ENCODE results near the gene ITGA4. TPM values are rescaled to one million over a fixed set of nuclear protein-coding genes. Genes with fewer than 3 reads are reported as not detected.

The ITGA4 gene
- total and polyA plus RNA-seq, 9 of the 15 experiments (the other 6 are each of a cell fraction or from before 2014, with no cell fraction given), result 0.06 to 0.81 (median 0.27) TPM

GRCh38 chr2:181581534-181581933 is 124.3 kb downstream of the ITGA4 start:
- H3K4me2 ChIP-seq (ENCODE audit: insufficient read depth, low read length), result no peak overlapping the region
- no TSS peak for BruUV-seq (replicated peaks)
- no peaks in the 10 kb centered on the region for H3K9me1 ChIP-seq (ENCODE audit: control insufficient read depth, insufficient read depth, low read length)
- in situ Hi-C loops (cut with MboI) (no loop called here), intact Hi-C loops (cut with micrococcal nuclease) (no loop called here)
- DNase-seq (ENCODE audit: extremely low read depth in 1 of 4, low spot score in 3 of 4) (no peak), ATAC-seq (no peak), FAIRE-seq (no peak)
- H2AFZ ChIP-seq (ENCODE audit: low read depth, low read length), result no peak overlapping the region
- H3K4me3 ChIP-seq, result no peak overlapping the region
- no peaks in the 10 kb centered on the region for H3K36me3 ChIP-seq (ENCODE audit: control insufficient read depth, insufficient read depth, low read length)
- peaks cover 1% of the 10 kb centered on the region; the same call in 1 of the 2 replicates for H3K9me3 ChIP-seq (replicated peaks; ENCODE audit: control insufficient read depth, insufficient read depth, low read depth, low read length)
- TF ChIP-seq HMG20A (CRISPR knock-in tag; conservative IDR thresholded peaks at IDR 0.05) (no peak), CHAMP1 (IDR thresholded peaks at IDR 0.05) (no peak), ZNF583 (CRISPR knock-in tag; IDR thresholded peaks at IDR 0.05) (no peak), STAT6 (CRISPR knock-in tag; IDR thresholded peaks at IDR 0.05) (no peak), ZBTB43 (CRISPR knock-in tag; IDR thresholded peaks at IDR 0.05) (no peak)
- no peak overlapping the region for H3K9ac ChIP-seq (ENCODE audit: insufficient read depth in 1 of 2, low read depth in 2 of 2, low read length in 2 of 2)
- no peak overlapping the region for H3K27ac ChIP-seq (ENCODE audit: extremely low read depth, low read depth, low read length)
- H3K79me2 ChIP-seq (ENCODE audit: control insufficient read depth, insufficient read depth, low read length), result no peaks in the 10 kb centered on the region
- H3K27me3 ChIP-seq (ENCODE audit: control insufficient read depth in 2 of 2, insufficient read depth in 2 of 2, low read length in 2 of 2), result no peaks in the 10 kb centered on the region
- 0% methylated on average over 2 of the region's 2 CpGs for WGBS (ENCODE audit: insufficient coverage, low coverage, missing lambda C conversion rate)
- CTCF ChIA-PET (ENCODE audit: low intra/inter-chr PET ratio), result no interaction called here
- H3K4me1 ChIP-seq (replicated peaks in 1 of 2; ENCODE audit: control insufficient read depth in 2 of 2, insufficient read depth in 2 of 2, low read length in 2 of 2), result no peaks in the 10 kb centered on the region
- no peaks in the 10 kb centered on the region for H4K20me1 ChIP-seq (replicated peaks; ENCODE audit: control insufficient read depth, insufficient read depth, low read length)
- POLR2A ChIA-PET, result no interaction called here

Data from K562 (cell line).